GOT3 (cell line): Measurements from ENCODE around the gene POU1F1.
"Not testable (repeated sequence)": the region's sequence is repeated elsewhere in the genome, so short reads cannot be mapped to it uniquely, and the experiment has no call there.

ENCODE experiments used
- DNase-seq: peaks from one replicate; lab custom pipeline; 2025; ENCODE audit warnings: mixed read lengths; lab: John Stamatoyannopoulos, UW

Gene POU1F1

DNA sequence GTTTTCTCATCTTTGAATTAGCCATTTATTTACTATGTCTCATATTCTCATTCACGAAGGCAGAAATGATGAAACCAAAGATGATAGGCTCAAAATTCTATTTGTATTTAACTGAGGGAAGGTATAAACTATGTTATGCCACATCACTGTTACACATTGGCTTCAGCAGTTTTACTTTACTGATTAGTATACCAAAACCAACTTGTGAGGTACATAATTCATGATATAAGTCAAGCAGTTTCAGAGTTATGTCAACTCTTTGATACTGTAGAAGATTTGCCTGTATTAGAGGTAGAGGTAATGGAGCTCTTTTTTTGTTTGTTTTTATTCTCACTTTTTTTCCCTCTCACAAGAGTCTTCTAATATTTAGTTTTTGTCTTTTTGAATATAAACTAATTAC lies 26.4 kb downstream of the POU1F1 start:
- DNase-seq, result no peak

DNA sequence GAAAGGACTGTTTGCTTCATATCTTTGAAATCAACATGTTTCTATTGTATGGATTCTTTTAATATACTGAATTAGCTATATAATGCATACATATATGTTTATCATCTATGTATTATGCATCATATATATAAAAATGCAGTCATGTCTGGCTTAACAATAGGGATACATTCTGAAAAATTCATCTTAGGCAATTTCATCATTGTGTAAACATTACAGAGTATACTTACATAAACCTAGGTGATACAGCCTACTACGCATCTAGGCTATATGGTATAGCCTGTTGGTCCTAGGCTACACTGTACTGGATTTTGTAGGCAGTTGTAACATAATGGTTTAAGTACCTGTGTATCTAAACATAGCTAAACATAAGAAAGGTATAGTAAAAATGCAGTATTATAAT lies 27.6 kb downstream of the POU1F1 start:
- DNase-seq, result no peak

DNA sequence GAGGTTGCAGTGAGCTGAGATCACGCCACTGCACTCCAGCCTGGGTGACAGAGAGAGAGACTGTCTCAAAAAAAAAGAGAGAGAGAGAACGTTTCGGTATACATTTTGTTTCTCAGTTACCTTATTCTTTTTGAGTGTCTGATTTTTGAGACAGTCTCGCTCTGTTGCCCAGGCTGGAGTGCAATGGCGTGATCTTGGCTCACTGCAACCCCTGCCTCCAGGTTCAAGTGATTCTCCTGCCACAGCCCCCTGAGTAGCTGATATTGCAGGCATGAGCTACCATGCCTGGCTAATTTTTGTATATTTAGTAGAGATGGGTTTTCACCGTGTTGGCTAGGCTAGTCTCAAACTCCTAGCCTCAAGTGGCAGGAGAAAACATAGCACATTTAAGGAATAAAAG lies 28.2 kb downstream of the POU1F1 start:
- not testable (repeated sequence) for DNase-seq

DNA sequence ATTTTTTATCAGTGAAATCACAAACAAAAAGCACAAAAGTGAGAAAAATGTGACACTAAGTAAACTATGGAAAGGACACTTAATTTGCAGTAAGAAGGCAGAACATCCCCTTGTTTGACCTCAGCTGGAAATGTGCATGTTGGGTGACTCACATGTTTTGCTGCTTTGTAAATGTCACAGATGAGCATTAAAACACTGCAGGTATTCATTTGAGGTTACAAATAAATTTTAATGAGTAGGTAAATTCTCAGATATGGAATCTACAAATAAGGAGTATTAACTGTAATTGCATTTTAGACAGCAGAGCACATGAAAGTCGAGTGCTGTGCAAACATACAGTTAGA lies 29.0 kb downstream of the POU1F1 start:
- DNase-seq, result no peak

DNA sequence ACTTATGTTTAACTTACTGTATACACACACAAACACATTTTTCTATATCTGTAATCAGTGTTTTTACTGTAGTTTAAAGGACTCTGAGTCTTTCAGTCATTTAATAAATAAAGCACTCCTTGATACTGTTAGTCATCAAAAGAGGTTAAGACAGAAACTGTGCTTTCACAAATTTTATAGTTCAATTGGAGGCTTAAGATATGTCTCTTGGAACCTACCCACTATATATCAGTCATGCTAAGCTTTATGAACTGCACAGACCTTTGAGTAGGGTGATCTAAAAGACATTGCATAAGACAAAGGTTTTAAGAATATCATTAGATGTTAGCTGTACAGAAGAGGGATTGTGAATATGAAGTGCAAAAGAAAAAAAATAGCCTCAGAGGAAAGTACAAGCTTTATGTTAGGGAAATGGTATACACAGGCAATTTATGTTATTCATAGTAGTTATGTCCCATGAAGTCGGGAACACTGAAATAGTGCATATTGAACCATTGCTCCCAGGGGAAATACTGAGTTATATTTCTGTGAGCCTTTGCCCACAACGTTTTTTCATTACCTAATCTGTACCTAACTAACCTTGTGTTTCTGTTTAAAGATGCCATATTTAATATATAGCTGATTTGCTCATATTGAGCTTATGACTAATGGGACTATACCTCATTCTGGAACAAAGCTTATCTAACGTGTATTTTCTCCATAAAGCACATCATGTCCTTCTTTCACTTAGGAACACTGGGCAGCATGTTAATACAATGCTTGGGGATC lies 29.5 kb downstream of the POU1F1 start:
- no peak for DNase-seq

DNA sequence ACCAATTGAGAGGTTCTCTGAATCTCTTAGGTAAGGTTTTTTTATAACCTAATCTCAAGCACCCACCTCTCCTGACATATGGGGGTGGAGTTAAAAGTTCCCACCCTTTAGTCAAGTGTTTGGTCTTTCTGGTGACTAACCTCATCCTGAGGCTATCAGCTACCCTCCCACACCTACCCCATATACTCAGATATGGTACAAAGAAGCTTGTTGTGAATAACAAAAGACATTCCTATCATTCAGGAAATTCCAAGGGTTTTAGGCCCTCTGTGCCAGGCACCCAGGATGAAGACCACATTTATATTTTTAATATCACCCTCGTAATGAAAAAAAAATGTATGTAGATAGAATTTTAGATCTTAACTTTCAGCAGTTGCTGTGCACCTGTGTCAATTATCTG lies 40.3 kb downstream of the POU1F1 start:
- no peak for DNase-seq

DNA sequence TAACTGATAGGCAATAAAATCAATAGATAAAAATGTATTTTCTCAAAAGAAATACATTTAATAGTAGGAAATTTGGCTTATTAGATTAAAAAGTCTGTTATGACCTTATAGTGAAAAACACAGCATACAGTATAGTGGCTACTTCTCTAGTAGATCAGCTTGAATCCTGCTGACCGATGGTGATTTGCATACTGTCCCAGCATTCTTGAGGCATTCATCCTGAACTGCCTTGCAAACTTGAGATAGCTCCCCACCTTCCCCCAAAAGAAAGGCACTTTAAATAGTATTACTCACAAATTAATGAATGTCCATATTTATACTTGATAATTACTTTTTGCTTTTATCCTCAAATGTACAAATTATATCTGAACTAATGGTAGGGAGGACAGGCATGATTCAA lies 42.6 kb downstream of the POU1F1 start:
- DNase-seq, result no peak

DNA sequence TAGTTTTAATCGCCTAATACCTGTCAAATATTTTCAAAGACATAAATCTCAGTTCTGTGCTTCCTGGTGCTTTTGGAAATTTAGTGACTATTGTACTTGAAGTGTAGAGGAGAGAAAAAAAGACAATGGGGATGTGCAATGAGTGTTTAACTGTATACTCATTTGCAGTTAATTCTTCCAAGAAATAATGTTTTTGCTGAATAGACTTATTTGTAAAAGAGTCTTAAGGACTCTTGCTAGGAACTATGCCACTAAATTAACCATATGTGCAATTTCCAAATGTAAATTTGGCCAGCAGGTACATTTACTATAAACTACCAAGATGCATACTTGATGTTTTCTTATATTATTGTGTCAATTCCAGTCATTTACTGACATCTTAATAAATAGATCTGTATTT lies 47.3 kb downstream of the POU1F1 start:
- DNase-seq, result no peak

DNA sequence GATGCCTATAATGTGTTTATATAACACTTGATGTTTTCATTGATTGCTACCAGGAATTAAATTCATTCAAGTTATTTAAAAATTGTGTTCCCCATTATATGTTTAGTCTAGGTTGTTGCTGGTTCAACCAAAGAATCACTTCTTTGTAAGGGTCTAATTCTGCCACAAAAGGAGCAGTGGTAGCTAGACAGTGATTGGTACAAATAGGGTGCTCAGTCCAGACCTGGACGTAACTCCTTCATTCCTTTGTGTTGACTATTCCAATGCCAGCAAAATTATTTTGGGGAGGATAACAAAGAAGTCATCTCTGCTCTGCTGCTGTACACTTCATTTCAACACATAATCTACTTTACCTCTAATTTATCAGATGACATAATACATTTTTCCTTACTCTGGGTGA lies 48.1 kb downstream of the POU1F1 start:
- DNase-seq, result no peak

DNA sequence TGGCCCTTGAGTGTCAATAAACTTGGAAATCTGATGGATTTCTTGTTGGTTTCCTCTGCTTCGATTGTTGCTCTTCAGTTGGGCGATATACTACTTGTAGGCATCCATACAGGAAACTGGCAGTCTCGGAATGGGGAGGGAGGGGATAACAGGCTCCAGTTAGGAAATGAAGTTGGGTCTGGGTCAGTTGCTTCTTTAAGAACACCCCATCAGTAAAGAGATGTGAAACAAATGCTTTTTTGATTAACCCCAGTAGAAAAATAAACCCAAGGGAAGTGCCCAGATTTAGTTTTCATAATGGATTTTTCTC lies 48.6 kb downstream of the POU1F1 start:
- no peak for DNase-seq

DNA sequence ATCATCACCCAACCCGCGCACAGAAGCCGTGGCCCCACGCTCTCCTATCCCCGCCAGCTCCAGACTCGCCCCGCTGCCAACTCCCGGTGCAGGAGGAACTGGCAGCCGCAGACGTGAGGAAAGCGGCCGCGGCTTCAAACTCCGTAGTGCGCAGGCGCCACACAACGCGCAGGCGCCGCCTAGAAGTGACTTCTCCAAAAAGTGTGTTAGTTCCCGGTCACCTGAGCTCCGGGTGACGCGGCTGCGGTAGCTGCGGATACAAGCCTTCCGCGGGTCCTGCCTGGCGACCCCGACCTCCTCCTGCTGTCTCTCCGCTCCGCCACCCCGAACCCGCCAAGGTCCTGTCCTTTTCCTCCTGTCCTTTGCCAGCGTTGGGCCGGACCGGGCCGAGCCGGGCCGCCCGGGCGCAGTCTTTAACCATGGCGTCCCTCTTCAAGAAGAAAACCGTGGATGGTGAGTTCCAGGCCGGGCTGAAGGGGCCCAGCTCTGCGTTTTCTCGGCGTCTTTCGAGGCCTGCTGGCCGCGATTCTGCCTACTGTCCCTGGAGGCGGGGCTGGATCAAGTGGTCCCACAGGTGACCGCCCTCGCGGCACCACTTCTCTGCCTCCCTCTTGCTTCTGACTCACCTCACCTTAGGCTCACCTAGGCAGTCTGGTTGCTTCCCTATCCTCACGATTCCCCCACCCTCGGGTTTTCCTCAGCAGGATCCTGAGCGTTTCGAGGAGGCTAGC lies 49.1 kb downstream of the POU1F1 start, which contains the start of gene CHMP2B:
Gene CHMP2B, plus strand, starts transcription at position 206 of the 731 bp plus-strand sequence. Its CDS starts 214 bp downstream, at position 420.
- DNase-seq, result peak; percentile 66

DNA sequence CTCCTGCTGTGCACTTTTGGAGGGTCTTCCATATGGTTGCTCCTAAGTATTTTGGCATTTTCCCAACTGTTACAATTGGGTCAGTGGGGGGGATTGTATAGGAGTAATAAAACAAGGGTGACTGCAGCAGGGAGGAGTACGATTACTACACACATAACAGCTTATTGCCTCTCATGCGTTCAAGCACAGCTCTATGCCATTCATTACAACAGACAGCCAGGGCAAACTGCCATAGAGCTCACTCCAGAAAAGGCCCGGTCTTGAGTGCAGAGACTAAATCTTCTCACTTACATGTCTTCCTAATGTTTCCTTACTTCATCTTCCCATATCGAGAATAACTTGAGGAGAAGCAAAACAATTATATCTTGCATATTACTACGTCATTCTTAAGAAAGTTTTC lies 50.7 kb downstream of the POU1F1 start:
- DNase-seq, result no peak

DNA sequence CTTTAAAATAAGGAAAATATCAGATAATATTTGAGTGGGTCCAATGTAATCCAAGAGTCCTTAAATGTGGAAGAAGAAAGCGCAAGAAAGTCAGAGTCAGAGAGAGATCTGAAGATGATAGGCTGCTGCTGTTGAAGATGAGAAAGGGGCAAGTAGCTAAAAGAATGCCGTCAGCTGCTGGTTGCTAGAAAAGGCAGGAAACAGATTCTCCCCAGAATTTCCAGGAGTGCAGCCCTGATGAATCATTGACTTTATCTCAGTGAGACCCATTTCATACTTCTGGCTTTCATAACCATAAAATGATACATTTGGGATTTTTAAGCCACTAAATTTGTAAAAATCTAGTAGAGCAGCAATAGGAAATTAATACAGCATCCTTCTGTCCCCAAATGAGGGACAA lies 56.8 kb downstream of the POU1F1 start:
- DNase-seq, result no peak

DNA sequence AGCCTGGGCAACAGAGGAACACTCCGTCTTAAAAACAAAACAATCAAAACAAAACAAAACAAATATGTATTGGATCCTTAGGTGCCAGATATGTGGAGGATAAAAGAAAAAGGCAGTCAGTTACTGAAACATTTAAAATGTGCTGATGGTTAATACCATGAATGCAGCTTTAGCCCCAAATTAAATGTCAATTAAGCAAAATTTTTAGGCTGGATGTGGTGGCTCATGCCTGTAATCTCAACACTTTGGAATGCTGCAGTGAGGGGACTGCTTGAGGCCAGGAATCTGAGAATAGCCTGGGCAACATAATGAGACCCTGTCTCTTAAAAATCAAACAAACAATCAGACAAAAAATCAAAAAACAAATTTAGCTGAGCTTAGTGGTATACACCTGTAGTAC lies 57.8 kb downstream of the POU1F1 start:
- DNase-seq, result no peak
